Amygdala (tissue), 56 donors: ENCODE measurements around the gene CSTB.
"Not testable (repeated sequence)": the region's sequence is repeated elsewhere in the genome, so short reads cannot be mapped to it uniquely, and the experiment has no call there.

ENCODE experiments used
- DNase-seq, 56 donors: peaks; one replicate each; lab custom pipeline; 2025; lab: John Stamatoyannopoulos, UW

Gene CSTB, protein sequence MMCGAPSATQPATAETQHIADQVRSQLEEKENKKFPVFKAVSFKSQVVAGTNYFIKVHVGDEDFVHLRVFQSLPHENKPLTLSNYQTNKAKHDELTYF

GRCh38 chr21:43775795-43776430 lies at the start of gene CSTB:
CSTB (minus strand) TSS chr21:43776308; CDS start chr21:43776269, 39 bp downstream.
- peak in 53 of 56 donors; percentile 41 to 97 (median 82) for DNase-seq

DNA sequence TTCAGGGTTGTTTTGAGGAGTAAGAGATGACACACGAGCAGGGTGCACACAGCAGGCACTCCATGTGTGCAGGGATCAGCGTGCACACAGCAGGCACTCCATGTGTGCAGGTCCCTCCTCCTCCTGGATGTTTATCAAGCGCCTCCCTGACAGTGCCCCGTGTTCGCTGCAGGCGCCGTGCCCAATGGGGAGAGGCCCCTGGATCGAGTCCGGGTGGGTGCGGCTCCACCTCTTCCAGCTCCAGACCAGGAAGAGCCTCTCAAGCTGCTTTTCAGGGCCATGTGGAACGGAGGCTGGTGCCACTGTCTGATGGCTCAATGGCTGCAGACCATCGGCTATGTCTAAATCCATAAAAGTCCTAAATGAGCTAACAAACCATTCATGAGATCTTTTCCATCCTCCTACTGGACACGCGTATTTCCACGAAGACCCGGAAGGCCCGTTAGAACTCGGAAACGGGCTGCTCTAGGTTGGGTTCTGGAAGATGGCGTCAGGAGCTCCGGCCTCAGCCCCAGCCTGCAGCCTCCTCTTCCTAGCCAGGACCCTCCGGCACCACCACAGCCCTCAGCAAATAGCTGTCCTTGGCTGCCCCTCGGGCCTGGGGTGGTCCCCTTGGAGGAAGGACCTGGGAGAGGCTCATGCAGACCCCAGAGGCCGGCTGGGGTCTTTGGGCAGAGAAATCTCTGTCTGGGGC lies 49.3 kb upstream of the CSTB start:
- no peak for DNase-seq

DNA sequence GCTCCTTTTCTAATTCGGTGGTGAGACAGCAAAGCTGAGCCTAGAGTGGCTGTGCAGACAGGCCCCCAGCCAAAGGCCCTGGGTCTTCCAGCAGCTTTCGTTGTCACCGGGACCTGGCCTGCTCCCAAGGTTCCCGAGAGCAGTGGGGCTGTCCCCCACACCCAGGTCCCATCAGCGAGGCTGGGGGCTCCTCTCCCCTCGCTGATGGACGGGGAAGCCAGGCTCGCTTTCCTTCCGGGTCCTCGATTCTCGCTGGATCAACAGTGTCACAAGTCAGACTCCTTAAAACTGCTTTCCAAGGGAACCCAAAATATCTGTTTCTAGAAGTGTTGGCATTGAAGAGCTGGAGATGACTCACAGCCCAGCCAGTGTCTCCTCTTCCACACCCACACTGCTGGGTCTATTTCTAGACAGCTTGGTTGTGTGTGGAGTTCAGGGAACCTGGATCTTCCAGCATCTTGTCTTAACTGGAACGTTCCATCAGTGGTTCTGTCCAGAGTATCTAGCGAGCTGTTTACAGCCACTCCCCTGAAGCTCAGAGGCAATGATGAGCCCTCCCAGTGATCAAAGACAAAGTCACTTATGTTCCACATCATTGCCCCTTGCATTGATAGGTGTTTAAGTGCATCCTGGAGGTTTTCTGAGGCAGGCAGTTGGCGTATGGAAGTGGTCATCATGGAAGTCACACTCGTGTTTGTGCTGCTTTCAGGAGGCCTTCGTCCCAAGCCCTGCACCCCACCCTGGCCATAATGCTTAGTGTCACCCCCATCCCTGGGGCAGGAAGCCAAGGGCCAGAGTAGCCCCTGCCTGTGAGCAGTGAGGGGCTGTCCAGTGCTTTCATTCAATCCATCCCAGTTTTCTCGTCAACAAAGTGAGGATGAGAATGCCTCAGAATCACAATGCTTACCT lies 48.5 kb upstream of the CSTB start:
- peak in 10 of 56 donors; percentile 16 to 62 (median 35) for DNase-seq

GRCh38 chr21:43822741-43823140 lies 46.6 kb upstream of the CSTB start:
- DNase-seq, result not testable (repeated sequence)

DNA sequence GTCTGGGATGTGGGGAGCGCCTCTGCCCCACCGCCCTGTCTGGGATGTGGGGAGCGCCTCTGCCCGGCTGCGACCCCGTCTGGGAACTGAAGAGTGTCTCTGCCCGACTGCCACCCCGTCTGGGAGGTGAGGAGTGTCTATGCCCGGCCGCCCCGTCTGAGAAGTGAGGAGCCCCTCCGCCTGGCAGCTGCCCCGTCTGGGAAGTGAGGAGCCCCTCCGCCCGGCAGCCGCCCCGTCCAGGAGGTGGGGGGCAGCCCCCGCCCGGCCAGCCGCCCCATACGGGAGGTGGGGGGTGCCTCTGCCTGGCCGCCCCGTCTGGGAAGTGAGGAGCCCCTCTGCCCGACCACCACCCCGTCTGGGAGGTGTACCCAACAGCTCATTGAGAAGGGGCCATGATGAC lies 46.1 kb upstream of the CSTB start:
- DNase-seq, result not testable (repeated sequence)

- DNase-seq, result no peak
These were observed 44.4 kb upstream of the CSTB start for GRCh38 chr21:43820466-43820865.

GRCh38 chr21:43819511-43820405 lies 43.6 kb upstream of the CSTB start:
- no peak for DNase-seq

DNA sequence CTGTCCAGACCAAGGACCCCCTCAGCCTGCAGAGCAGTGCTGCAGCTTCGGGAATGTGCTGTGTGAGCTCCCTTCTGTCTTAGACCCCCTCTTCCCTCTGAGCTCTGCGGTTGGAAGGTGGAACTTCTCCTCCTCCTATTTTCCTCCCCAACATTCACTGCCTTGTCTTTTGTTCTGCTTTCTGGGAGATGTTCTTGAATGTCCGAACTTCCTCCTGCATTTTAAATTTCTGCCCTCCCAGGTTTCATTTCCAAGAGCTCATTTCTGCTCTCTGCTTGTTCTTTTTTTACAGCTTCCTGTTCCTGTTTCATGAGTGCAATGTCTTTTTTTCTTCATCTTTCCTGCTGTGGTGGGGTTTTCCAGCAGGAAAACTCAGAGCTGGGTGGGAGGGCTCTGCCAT lies 42.6 kb upstream of the CSTB start:
- no peak for DNase-seq

GRCh38 chr21:43817157-43818086 lies 41.3 kb upstream of the CSTB start:
- DNase-seq, result no peak

GRCh38 chr21:43816611-43817071 lies 40.5 kb upstream of the CSTB start:
- no peak for DNase-seq

- no peak for DNase-seq
These were observed 39.9 kb upstream of the CSTB start for GRCh38 chr21:43815991-43816390.

- no peak for DNase-seq
These were observed 39.1 kb upstream of the CSTB start for GRCh38 chr21:43815107-43815613.

DNA sequence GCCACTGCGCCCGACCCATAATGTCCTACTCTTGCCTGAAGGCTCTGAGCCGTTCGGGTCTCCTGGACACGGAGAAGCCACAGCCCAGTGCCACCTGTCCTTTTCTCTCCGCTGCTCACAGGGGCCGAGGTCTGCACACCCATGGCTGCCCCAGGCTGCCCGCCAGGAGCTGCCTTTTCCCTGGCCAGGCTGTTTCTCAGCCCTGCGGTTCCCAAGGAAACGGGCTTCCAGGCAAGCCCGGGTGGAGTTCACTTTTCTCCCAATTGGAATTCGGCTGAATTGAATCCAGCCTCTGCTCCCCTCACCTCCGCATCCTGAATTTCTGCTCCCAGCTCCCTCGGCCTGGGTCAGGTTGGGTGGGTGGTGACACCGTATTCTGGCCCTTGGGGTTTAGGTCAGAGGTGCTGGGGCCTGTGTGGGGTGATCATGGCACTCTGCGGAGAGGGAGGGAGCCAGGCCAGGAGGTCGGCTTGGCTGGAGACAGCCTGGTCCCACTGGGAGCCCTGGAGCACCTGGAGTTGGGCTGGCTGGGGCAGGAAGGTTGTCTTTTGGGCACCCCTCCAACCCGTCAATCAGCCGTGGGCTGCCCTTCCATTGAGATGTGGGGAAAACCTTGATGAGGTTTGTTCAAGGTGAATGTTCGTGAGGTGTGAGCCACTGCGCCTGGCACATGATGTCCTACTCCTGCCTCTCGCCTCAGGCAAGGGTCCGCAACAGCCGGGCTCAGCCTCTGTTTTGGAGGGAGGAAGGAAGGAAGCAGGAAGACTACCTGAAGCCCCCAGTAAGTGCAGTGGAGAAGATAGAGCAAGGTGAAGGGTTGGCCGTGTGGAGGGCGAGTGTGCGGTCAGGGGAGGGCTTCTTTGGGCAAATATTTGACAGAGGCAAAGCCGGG lies 38.4 kb upstream of the CSTB start:
- DNase-seq, result peak in 4 of 56 donors; percentile 11 to 24 (median 16)

GRCh38 chr21:43813656-43813980 lies 37.5 kb upstream of the CSTB start:
- DNase-seq, result no peak

GRCh38 chr21:43812957-43813655 lies 37.0 kb upstream of the CSTB start:
- DNase-seq, result no peak

DNA sequence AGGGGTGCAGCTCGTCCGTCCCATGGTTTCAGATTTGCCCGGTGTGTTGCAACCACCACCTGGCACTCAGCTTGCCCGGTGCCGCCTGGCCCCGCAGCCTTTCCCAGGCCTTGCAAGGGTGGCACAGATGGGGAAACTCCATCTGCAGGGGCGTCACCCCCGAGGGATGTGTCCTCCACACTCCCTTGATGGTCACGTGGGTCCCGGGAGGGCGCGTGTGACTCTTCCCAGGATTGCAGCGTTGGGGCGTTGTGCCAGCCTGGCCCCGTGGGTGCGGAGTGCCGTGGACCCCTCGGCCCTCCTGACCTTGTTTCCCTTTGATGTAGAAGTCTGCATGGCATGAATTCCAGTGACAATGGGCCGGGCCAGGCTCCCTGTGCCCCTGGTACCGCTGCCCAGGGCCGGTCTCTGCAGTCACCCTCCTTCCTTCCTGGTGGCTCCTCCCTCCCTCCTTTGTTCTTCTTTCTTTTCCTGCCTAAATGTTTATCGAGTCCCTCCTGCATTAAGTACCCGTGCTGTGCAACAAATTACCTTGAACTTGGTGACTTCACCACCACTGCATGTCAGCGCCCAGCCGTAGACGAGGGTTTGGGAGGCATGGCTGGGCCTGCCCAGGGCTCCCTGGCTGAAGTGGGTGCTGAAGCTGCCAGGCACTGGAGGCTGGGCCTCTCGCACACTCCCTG lies 36.2 kb upstream of the CSTB start:
- DNase-seq, result peak in 1 of 56 donors; percentile 46
